SH-SY5Y (cell line): ENCODE data around the gene CNGB1.

Experiments
- GATA2 ChIP-seq: IDR thresholded peaks from 2 replicates; pipeline ENCODE4 v1.6.1; 2011; ENCODE audit warnings: mild to moderate bottlenecking, low read depth, low read length
- GATA3 ChIP-seq: IDR thresholded peaks from 2 replicates; pipeline ENCODE4 v1.6.1; 2011; ENCODE audit warnings: low read depth, mild to moderate bottlenecking, low read length, moderate library complexity

DNA sequence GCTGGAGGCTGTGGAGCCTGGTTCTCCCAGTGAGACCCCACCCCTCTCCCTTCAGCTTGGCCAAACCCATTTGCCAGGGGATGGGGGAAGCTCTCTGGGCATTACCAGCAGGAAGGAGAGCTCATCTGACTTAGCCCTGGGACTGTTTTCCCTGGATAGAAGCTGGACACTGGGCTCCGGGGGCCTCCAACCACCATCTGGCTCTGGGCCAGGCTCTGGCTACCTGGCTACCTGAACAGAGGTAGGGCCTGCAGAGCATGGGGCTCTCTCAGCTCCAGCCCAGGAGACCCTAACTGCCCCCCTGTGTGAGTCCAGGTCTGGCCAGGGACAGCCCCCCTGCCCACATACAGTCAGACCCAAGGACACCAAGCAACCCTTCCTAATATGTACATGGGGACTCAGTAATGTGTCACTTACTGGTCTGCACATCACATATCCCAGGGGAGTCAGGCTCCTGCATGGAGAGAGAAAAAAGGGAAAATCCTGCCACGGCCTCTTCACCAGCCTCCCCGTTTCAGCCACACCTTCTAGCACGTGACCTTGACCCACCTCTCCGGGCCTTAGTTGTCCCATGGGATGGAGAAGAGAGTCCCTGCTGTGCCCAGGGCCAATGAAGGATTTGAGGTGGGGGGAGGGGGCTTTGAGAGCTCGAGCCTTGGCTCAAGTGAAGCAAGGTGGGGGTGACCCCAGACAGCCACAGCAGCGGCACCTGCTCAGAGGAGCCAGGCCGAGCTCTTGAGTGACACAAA lies 13.8 kb downstream of the CNGB1 start:
- TF ChIP-seq GATA2 (no peak), GATA3 (no peak)
